CD4-positive, CD25-positive, alpha-beta regulatory T cell (primary cell): ENCODE measurements around the gene PNPLA5. TPM values are rescaled to one million over a fixed set of nuclear protein-coding genes. Genes with fewer than 3 reads are reported as not detected.

Source experiments
- ATAC-seq, 2 donors: fragments of 150-1000 bp; cut with Tn5 transposase; one replicate each; pipeline ENCODE4 v1.10.0; 2021; ENCODE audit warnings: low read depth in 2 of 2, moderate number of reproducible peaks in 2 of 2, moderate library complexity in 1 of 2
- DNase-seq, 3 donors: peaks; one replicate each; pipeline versions ENCODE4 v3.0.0 to v3.0.0-alpha.2; 2012 to 2022; ENCODE audit warnings: mixed read lengths in 1 of 3
- H3K27ac ChIP-seq: one replicate; pipeline ENCODE4 v1.7.0; 2013; ENCODE audit warnings: mild to moderate bottlenecking, low read length; ENCODE audit not compliant: insufficient read depth, poor library complexity, severe bottlenecking
- H3K27me3 ChIP-seq: one replicate; pipeline ENCODE4 v1.7.0; 2013; ENCODE audit warnings: low read length; ENCODE audit not compliant: control insufficient read depth, insufficient read depth
- H3K36me3 ChIP-seq: one replicate; pipeline ENCODE4 v1.7.0; 2013; ENCODE audit warnings: mild to moderate bottlenecking, low read length, moderate library complexity; ENCODE audit not compliant: control insufficient read depth, insufficient read depth
- H3K4me1 ChIP-seq: 2 replicates; pipeline ENCODE4 v1.7.0; 2013; ENCODE audit warnings: mild to moderate bottlenecking, low read length; ENCODE audit not compliant: insufficient read depth, control insufficient read depth, poor library complexity, severe bottlenecking
- H3K4me3 ChIP-seq: one replicate; pipeline ENCODE4 v1.7.0; 2013; ENCODE audit warnings: low read depth, mild to moderate bottlenecking, low read length, moderate library complexity
- H3K9me3 ChIP-seq, 2 experiments: 1 replicate in 1 of 2; 2 replicates in 1 of 2; pipeline ENCODE4 v1.7.0; 2013; ENCODE audit warnings: low read length in 2 of 2, mild to moderate bottlenecking in 1 of 2, moderate library complexity in 1 of 2; ENCODE audit not compliant: control insufficient read depth in 2 of 2
- H3K27ac Mint-ChIP-seq, 3 donors: one replicate each; pipeline ENCODE4 v1.8.0; 2020 to 2022; ENCODE audit warnings: mild to moderate bottlenecking in 3 of 3, mixed read lengths in 3 of 3, moderate library complexity in 2 of 3
- H3K27me3 Mint-ChIP-seq: one replicate; pipeline ENCODE4 v1.8.0; 2022; ENCODE audit warnings: mild to moderate bottlenecking, mixed read lengths
- H3K36me3 Mint-ChIP-seq: one replicate; pipeline ENCODE4 v1.8.0; 2020; ENCODE audit warnings: mixed read lengths
- H3K4me1 Mint-ChIP-seq, 4 donors: one replicate each; pipeline ENCODE4 v1.8.0; 2020 to 2022; ENCODE audit warnings: mixed read lengths in 4 of 4, mild to moderate bottlenecking in 1 of 4
- H3K4me3 Mint-ChIP-seq, 4 donors: one replicate each; pipeline ENCODE4 v1.8.0; 2020 to 2022; ENCODE audit warnings: mild to moderate bottlenecking in 4 of 4, mixed read lengths in 4 of 4, moderate library complexity in 3 of 4
- H3K9me3 Mint-ChIP-seq, 7 donors: one replicate each; pipeline ENCODE4 v1.8.0; 2020 to 2022; ENCODE audit warnings: mixed read lengths in 7 of 7, mild to moderate bottlenecking in 3 of 7, moderate library complexity in 2 of 7
- polyA plus RNA-seq, 4 donors: library from polyadenylated mRNA; unstranded; fragments of 300-500 nt; fragmentation: Illumina TruSeq; gene quantifications; one replicate each; pipeline ENCODE4 v1.2.3, GENCODE V29; 2021
- total RNA-seq: library from RNA; stranded (reverse); gene quantifications from one replicate; pipeline ENCODE4 v1.2.3, GENCODE V29; 2022

PNPLA5 gene
- total RNA-seq (not detected), polyA plus RNA-seq (not detected)

DNA sequence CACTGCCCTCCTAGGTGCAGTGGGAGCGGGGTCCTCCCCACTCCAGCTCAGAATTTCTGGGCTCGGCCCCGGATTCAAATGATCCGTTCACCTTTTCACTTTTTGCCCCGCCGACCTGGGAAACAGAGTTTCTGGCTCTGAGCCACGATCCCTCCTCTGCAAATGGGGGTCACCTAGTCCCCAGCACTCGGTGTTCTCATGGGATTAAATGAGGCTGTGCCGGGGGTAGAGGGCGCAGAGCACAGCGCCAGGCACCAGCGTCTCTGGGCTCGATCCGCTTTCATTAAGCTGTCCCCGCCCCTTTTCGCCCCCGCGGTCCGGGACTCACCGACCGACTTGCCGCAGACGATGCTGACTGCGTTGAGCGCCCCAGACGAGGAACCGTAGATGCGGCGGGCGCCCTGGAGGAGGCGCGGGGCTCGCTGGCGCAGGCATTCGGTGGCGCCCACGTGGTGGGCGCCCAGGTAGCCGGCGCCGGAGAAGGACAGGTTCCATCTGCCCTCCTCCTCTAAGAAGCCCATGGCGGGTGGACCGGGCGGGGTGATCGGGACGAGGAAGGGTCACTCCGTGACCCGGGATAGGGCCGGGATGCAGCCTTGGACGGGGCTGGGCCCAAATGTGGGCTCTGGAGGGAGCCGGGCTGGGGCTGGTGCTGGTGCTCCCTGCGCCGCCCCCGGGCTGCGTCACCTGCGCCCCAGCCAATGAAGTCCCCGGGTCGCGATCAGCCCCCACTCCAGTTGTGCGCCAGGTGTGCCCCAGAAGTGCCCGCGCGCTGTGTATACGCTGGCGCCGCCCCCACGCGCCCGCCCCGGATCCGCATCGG lies at the start of gene PNPLA5:
Gene PNPLA5, minus strand, starts transcription at position 654 of the 823 bp plus-strand sequence. Its CDS starts 133 bp downstream, at position 521.
- H3K4me3 Mint-ChIP-seq: peak within 1 kb of the TSS in 1 of 4 donors; percentile 21
- no peaks in the 10 kb centered on the region for H3K36me3 ChIP-seq
- no peak for DNase-seq
- H3K27me3 Mint-ChIP-seq: peaks cover 38% of the 10 kb centered on the region
- H3K9me3 ChIP-seq: no peaks in the 10 kb centered on the region
- no peaks in the 10 kb centered on the region for H3K4me1 Mint-ChIP-seq
- H3K27ac Mint-ChIP-seq: no peak within 1 kb of the TSS
- no peak for ATAC-seq
- no peaks in the 10 kb centered on the region for H3K27me3 ChIP-seq
- peaks cover 0 to 1% (median 0%) of the 10 kb centered on the region in 7 donors for H3K9me3 Mint-ChIP-seq
- H3K4me3 ChIP-seq: no peak within 1 kb of the TSS
- no peak within 1 kb of the TSS for H3K27ac ChIP-seq
- H3K36me3 Mint-ChIP-seq: no peaks in the 10 kb centered on the region
- H3K4me1 ChIP-seq: no peaks in the 10 kb centered on the region

- H3K27ac ChIP-seq: no peak overlapping the region
- no peaks in the 10 kb centered on the region for H3K4me1 ChIP-seq
- DNase-seq (no peak), ATAC-seq (no peak)
- Mint-ChIP-seq H3K4me1 (peaks cover 0 to 7% (median 2%) of the 10 kb centered on the region in 4 donors), H3K27ac (no peak overlapping the region), H3K4me3 (no peak overlapping the region), H3K9me3 (peaks cover 0 to 4% (median 3%) of the 10 kb centered on the region in 7 donors), H3K27me3 (peaks cover 25% of the 10 kb centered on the region), H3K36me3 (no peaks in the 10 kb centered on the region)
- no peaks in the 10 kb centered on the region for H3K36me3 ChIP-seq
- H3K27me3 ChIP-seq: no peaks in the 10 kb centered on the region
- no peak overlapping the region for H3K4me3 ChIP-seq
- H3K9me3 ChIP-seq: no peaks in the 10 kb centered on the region
Measured at GRCh38 chr22:43941449-43941848, 49.6 kb upstream of the PNPLA5 start.

DNA sequence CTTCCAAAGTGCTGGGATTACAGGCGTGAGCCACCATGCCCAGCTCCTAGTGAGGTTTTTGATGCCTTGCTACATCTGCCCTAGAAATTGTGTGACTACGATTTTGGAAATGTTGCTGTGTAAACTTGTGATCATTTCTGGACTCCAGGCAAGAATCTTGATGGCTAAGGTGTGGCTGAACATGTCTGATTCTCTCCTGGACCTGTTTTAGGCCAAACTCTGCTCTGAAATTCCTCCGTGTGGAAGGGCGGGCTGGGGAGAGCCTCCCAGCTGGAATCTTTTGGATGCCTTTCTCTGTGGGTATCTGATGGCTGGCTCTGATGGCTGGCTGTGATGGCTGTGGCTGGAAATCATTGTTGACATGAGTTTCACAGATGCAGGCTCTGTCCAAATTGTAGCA lies 40.0 kb upstream of the PNPLA5 start:
- peaks cover 21% of the 10 kb centered on the region for H3K27me3 Mint-ChIP-seq
- ATAC-seq: no peak
- peaks cover 0 to 4% (median 0%) of the 10 kb centered on the region in 7 donors for H3K9me3 Mint-ChIP-seq

DNA sequence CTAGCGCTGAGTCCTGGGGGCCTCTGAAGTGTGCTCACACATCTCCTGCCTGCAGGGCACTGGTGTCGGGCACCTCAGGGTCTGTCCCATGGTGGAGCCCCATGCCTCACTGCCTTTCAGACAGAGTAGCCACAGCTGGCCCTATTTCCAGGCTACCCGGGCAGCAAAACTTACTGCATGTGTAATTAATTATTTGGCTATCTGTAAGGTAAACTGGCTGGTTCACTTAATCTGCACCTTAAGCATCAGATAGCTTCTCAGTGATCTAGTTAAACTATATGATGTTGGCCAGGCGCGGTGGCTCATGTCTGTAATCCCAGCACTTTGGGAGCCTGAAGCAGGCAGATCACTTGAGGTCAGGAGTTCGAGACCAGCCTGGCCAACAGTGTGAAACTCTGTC lies 37.1 kb upstream of the PNPLA5 start:
- Mint-ChIP-seq H3K4me1 (peaks cover 0 to 8% (median 4%) of the 10 kb centered on the region in 4 donors), H3K4me3 (no peak overlapping the region), H3K27me3 (peaks cover 41% of the 10 kb centered on the region), H3K36me3 (peaks cover 3% of the 10 kb centered on the region), H3K27ac (no peak overlapping the region), H3K9me3 (peaks cover 0 to 4% (median 0%) of the 10 kb centered on the region in 7 donors)
- Histone ChIP-seq H3K9me3 (no peaks in the 10 kb centered on the region), H3K27me3 (no peaks in the 10 kb centered on the region), H3K4me1 (peaks cover 5% of the 10 kb centered on the region), H3K36me3 (no peaks in the 10 kb centered on the region), H3K27ac (no peak overlapping the region), H3K4me3 (no peak overlapping the region)
- ATAC-seq (no peak), DNase-seq (no peak)

More for the DNA sequence above, 40.0 kb upstream of the PNPLA5 start:
- H3K4me1 ChIP-seq: no peaks in the 10 kb centered on the region
- no peak overlapping the region for H3K4me3 ChIP-seq
- Mint-ChIP-seq H3K36me3 (peaks cover 3% of the 10 kb centered on the region), H3K4me1 (no peaks in the 10 kb centered on the region), H3K4me3 (no peak overlapping the region), H3K27ac (no peak overlapping the region)
- H3K36me3 ChIP-seq: no peaks in the 10 kb centered on the region
- no peaks in the 10 kb centered on the region for H3K9me3 ChIP-seq
- no peaks in the 10 kb centered on the region for H3K27me3 ChIP-seq
- no peak for DNase-seq
- no peak overlapping the region for H3K27ac ChIP-seq

- Mint-ChIP-seq H3K27me3 (peaks cover 41% of the 10 kb centered on the region), H3K9me3 (peaks cover 0 to 4% (median 0%) of the 10 kb centered on the region in 7 donors), H3K36me3 (peaks cover 3% of the 10 kb centered on the region), H3K4me1 (peaks cover 0 to 9% (median 4%) of the 10 kb centered on the region in 4 donors), H3K4me3 (no peak overlapping the region), H3K27ac (no peak overlapping the region)
- no peaks in the 10 kb centered on the region for H3K36me3 ChIP-seq
- no peak overlapping the region for H3K4me3 ChIP-seq
- H3K27me3 ChIP-seq: no peaks in the 10 kb centered on the region
- no peaks in the 10 kb centered on the region for H3K9me3 ChIP-seq
- no peak overlapping the region for H3K27ac ChIP-seq
- DNase-seq (no peak), ATAC-seq (no peak)
- peaks cover 9% of the 10 kb centered on the region for H3K4me1 ChIP-seq
Measured at GRCh38 chr22:43928468-43928867, 36.7 kb upstream of the PNPLA5 start.

DNA sequence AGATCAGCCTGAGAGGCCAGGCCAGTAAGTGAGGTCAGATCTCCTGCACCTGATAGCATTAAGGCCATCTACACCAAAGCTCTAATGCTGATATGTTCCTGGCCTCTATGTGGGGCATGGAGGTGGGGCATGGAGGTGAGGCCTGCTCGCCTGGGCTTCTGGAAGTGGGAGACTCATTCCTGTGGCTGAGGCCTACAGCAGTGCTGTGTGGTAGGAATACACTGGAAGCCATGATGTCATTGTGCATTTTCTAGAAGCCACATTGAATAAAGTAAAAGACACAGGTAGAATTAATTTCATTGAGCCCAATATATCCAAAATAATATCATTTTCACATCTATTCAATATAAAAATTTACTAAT lies 34.5 kb upstream of the PNPLA5 start:
- H3K4me3 ChIP-seq: no peak overlapping the region
- H3K27ac Mint-ChIP-seq: no peak overlapping the region
- no peaks in the 10 kb centered on the region for H3K9me3 ChIP-seq
- no peaks in the 10 kb centered on the region for H3K27me3 ChIP-seq
- peak overlapping the region in 1 of 4 donors; percentile 24 for H3K4me3 Mint-ChIP-seq
- peaks cover 9% of the 10 kb centered on the region for H3K4me1 ChIP-seq
- H3K27me3 Mint-ChIP-seq: peaks cover 56% of the 10 kb centered on the region
- DNase-seq (no peak), ATAC-seq (no peak)
- H3K36me3 Mint-ChIP-seq: peaks cover 3% of the 10 kb centered on the region
- peaks cover 0 to 14% (median 9%) of the 10 kb centered on the region in 4 donors for H3K4me1 Mint-ChIP-seq
- no peaks in the 10 kb centered on the region for H3K36me3 ChIP-seq
- H3K27ac ChIP-seq: no peak overlapping the region
- peaks cover 0 to 4% (median 0%) of the 10 kb centered on the region in 7 donors for H3K9me3 Mint-ChIP-seq

- peaks cover 9% of the 10 kb centered on the region for H3K4me1 ChIP-seq
- DNase-seq: no peak
- peaks cover 2% of the 10 kb centered on the region for H3K27me3 ChIP-seq
- H3K36me3 Mint-ChIP-seq: peaks cover 3% of the 10 kb centered on the region
- H3K36me3 ChIP-seq: no peaks in the 10 kb centered on the region
- peak overlapping the region in 3 of 4 donors; percentile 26 to 74 (median 52) for H3K4me3 Mint-ChIP-seq
- peak overlapping the region in 1 of 3 donors; percentile 41 for H3K27ac Mint-ChIP-seq
- ATAC-seq: no peak
- peaks cover 56% of the 10 kb centered on the region for H3K27me3 Mint-ChIP-seq
- H3K4me3 ChIP-seq: no peak overlapping the region
- H3K4me1 Mint-ChIP-seq: peaks cover 0 to 14% (median 9%) of the 10 kb centered on the region in 4 donors
- H3K9me3 ChIP-seq: no peaks in the 10 kb centered on the region
- peaks cover 0 to 4% (median 0%) of the 10 kb centered on the region in 7 donors for H3K9me3 Mint-ChIP-seq
- H3K27ac ChIP-seq: no peak overlapping the region
Measured at GRCh38 chr22:43925433-43926348, 33.9 kb upstream of the PNPLA5 start.
